GM12865 (cell line): Measurements from ENCODE around the gene PEX5.
"Not testable (repeated sequence)": the region's sequence is repeated elsewhere in the genome, so short reads cannot be mapped to it uniquely, and the experiment has no call there.

Source experiments
- DNase-seq: peaks from one replicate; pipeline ENCODE4 v3.0.0; 2010; ENCODE audit warnings: low read depth
- H3K4me3 ChIP-seq: 2 replicates; pipeline ENCODE4 v1.5.1; 2011; ENCODE audit warnings: mild to moderate bottlenecking, low read depth, low read length, control low read depth
- TF ChIP-seq, protein P1 (sequence below): IDR thresholded peaks from 2 replicates; pipeline ENCODE4 v1.5.1; 2011; ENCODE audit warnings: low read length, control low read depth, low read depth, inconsistent platforms; ENCODE audit not compliant: insufficient read depth; ENCODE audit errors: missing control alignments

The PEX5 gene

DNA sequence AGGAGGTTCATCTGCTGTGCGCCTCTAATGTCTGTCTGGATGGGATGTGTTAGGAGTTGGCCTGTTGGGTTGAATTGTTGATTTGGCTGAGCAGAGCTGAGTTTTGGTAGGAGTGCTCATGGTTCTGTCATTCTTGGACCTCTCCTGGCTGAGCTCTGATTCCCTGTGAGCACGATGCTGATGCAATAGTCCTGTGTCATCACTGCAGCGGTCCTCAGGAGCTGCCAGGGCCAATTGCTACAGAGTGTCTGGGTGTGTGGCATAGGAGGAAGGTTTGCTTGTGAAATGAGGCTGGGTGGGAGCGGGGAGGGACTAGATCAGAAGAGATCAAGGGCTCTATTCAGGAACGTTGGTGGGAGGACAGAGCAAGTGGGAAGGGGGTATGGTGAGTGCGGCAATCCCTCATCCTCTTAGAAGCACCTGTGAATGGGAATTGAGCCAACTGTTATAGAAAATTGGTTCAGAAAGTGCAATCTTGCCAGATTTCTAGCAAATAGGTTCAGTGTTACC lies 21.2 kb downstream of the PEX5 start:
- TF ChIP-seq, protein P1, sequence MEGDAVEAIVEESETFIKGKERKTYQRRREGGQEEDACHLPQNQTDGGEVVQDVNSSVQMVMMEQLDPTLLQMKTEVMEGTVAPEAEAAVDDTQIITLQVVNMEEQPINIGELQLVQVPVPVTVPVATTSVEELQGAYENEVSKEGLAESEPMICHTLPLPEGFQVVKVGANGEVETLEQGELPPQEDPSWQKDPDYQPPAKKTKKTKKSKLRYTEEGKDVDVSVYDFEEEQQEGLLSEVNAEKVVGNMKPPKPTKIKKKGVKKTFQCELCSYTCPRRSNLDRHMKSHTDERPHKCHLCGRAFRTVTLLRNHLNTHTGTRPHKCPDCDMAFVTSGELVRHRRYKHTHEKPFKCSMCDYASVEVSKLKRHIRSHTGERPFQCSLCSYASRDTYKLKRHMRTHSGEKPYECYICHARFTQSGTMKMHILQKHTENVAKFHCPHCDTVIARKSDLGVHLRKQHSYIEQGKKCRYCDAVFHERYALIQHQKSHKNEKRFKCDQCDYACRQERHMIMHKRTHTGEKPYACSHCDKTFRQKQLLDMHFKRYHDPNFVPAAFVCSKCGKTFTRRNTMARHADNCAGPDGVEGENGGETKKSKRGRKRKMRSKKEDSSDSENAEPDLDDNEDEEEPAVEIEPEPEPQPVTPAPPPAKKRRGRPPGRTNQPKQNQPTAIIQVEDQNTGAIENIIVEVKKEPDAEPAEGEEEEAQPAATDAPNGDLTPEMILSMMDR, result no peak
- DNase-seq, result no peak
- no peak overlapping the region for H3K4me3 ChIP-seq

DNA sequence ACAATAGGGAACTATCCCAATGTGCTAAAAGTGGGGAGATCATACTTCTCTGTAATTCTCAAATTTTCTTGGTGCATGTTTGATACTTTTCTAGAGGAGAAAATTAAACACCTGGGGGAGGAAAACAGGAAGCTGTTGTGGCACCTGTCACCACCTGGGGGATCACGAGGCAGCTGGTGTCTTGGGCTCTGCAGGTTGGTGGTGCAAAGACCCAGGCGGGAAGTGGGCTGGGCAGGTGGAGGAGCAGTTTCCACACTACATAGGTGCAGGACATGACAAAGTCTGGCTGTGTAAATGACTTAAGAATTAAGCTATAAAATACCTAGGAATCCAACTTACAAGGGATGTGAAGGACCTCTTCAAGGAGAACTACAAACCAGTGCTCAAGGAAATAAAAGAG lies 23.2 kb downstream of the PEX5 start:
- no peak overlapping the region for H3K4me3 ChIP-seq
- TF ChIP-seq, protein P1, result no peak
- DNase-seq, result no peak

DNA sequence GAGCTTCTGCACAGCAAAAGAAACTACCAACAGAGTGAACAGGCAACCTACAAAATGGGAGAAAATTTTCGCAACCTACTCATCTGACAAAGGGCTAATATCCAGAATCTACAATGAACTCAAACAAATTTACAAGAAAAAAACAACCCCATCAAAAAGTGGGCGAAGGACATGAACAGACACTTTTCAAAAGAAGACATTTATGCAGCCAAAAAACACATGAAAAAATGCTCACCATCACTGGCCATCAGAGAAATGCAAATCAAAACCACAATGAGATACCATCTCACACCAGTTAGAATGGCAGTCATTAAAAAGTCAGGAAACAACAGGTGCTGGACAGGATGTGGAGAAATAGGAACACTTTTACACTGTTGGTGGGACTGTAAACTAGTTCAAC lies 24.3 kb downstream of the PEX5 start:
- not testable (repeated sequence) for H3K4me3 ChIP-seq, DNase-seq

GRCh38 chr12:7217475-7218069 lies 28.1 kb downstream of the PEX5 start:
- H3K4me3 ChIP-seq, result no peak overlapping the region
- DNase-seq, result no peak
- TF ChIP-seq, protein P1, result no peak

GRCh38 chr12:7219599-7220243 lies 30.2 kb downstream of the PEX5 start:
- TF ChIP-seq, protein P1, result peak; percentile 85
- DNase-seq, result peak; percentile 79
- no peak overlapping the region for H3K4me3 ChIP-seq

DNA sequence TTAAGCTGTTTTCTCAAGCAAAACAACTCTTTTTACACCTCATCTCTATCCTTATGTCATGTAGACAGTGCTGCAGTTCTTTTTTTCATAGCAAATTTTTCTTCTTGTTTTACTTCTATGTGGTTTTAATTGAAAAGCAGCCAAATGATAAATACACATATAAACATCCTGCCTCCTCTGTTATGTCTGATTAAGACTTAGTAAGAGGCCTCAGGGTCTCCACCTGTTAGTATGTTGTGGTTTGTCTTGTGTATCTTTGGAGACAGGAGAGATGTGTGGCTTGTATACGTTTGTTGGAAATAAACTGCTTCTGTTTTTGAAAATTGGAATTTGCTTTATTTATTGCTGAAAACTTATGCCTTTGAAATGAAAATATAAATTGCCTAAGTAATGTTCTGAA lies 32.0 kb downstream of the PEX5 start:
- TF ChIP-seq, protein P1, result no peak
- DNase-seq, result no peak

DNA sequence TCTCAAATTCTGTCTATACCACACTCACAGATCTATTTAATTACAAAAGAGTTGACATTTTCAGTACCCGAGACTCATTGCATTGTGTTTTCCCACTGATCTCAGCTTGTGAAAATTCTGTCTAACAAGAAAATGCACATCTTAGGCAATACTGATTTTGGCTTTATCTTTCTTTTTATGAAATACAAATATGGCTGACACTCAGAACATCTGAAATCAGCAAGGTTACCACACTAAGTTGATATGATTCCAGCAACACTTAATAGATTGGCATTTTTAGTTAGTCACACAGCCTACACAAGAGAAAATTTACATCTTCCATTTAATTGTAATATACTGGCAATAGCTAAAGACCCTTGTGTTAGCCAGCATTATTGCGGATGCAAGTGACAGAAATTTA lies 40.3 kb downstream of the PEX5 start:
- no peak for DNase-seq
- no peak overlapping the region for H3K4me3 ChIP-seq
- TF ChIP-seq, protein P1, result no peak

More for the DNA sequence above, 32.0 kb downstream of the PEX5 start:
- no peak overlapping the region for H3K4me3 ChIP-seq
